Head of caudate nucleus (tissue), 42 donors: ENCODE results near the gene SMYD1.

ENCODE experiments used
- DNase-seq, 42 donors: peaks; one replicate each; pipeline versions ENCODE4 v3.0.0 to v3.0.0-alpha.2; 2020 to 2021; ENCODE audit warnings: mixed read lengths in 7 of 42
- intact Hi-C: fragments of 100-400 bp; cut with DNase I; formaldehyde crosslinking; loops from one replicate; pipeline ENCODE4 v1.15.0; 2022

SMYD1 gene

GRCh38 chr2:88128654-88129312, 61.2 kb downstream of the SMYD1 start:
- peak in 1 of 42 donors; percentile 14 for DNase-seq
- intact Hi-C loops: no loop called here

GRCh38 chr2:88129313-88129959, 61.8 kb downstream of the SMYD1 start:
- DNase-seq: no peak
- intact Hi-C loops: no loop called here

GRCh38 chr2:88131201-88131998, 63.8 kb downstream of the SMYD1 start:
- intact Hi-C loops: no loop called here
- DNase-seq: no peak

GRCh38 chr2:88131999-88132368, 64.4 kb downstream of the SMYD1 start:
- intact Hi-C loops: loop anchor here (2.0 kb wide), 1 partner anchor 47 kb away; no protein-coding TSS in a partner anchor
- no peak for DNase-seq

- intact Hi-C loops: loop anchor here (2.0 kb wide), 1 partner anchor 49 kb away; no protein-coding TSS in a partner anchor
These were observed 66.2 kb downstream of the SMYD1 start for GRCh38 chr2:88133875-88134274.

GRCh38 chr2:88136817-88137216, 69.2 kb downstream of the SMYD1 start:
- DNase-seq: peak in 37 of 42 donors; percentile 10 to 83 (median 55)
- intact Hi-C loops: no loop called here

More at GRCh38 chr2:88133875-88134274, 66.2 kb downstream of the SMYD1 start:
- DNase-seq: no peak

- DNase-seq: no peak
- intact Hi-C loops: no loop called here
These were observed 70.2 kb downstream of the SMYD1 start for GRCh38 chr2:88137833-88138232.

GRCh38 chr2:88139203-88139702, 71.6 kb downstream of the SMYD1 start:
- intact Hi-C loops: no loop called here
- DNase-seq: no peak

- DNase-seq: no peak
- intact Hi-C loops: no loop called here
These were observed 72.2 kb downstream of the SMYD1 start for GRCh38 chr2:88139804-88140203.

- no peak for DNase-seq
- intact Hi-C loops: no loop called here
These were observed 74.3 kb downstream of the SMYD1 start for GRCh38 chr2:88141952-88142351.

GRCh38 chr2:88144271-88144670, 76.6 kb downstream of the SMYD1 start:
- intact Hi-C loops: no loop called here
- DNase-seq: no peak

GRCh38 chr2:88144914-88145497, 77.4 kb downstream of the SMYD1 start:
- no peak for DNase-seq
- intact Hi-C loops: no loop called here

GRCh38 chr2:88146590-88146989, 79.0 kb downstream of the SMYD1 start:
- intact Hi-C loops: no loop called here
- no peak for DNase-seq

- no peak for DNase-seq
- intact Hi-C loops: no loop called here
These were observed 79.5 kb downstream of the SMYD1 start for GRCh38 chr2:88147145-88147544.

GRCh38 chr2:88148929-88149438, 81.4 kb downstream of the SMYD1 start:
- intact Hi-C loops: no loop called here
- no peak for DNase-seq

- no peak for DNase-seq
- intact Hi-C loops: no loop called here
These were observed 91.9 kb downstream of the SMYD1 start for GRCh38 chr2:88159481-88159880.

GRCh38 chr2:88159955-88160415, 92.4 kb downstream of the SMYD1 start:
- intact Hi-C loops: loop anchor here (2.0 kb wide), 1 partner anchor 99 kb away; no protein-coding TSS in a partner anchor
- DNase-seq: peak in 41 of 42 donors; percentile 34 to 90 (median 71)

GRCh38 chr2:88160517-88160916, 92.9 kb downstream of the SMYD1 start:
- intact Hi-C loops: loop anchor here (2.0 kb wide), 1 partner anchor 100 kb away; no protein-coding TSS in a partner anchor
- no peak for DNase-seq
